A549 (cell line): ENCODE results near the gene PLCB3. TPM values are rescaled to one million over a fixed set of nuclear protein-coding genes. Genes with fewer than 3 reads are reported as not detected.

Experiments used
- ATAC-seq, 2 experiments: fragments of 200-7000 bp in 1 of 2; fragments of >200 bp in 1 of 2; cut with Nextera tagmentation in 1 of 2; cut with Tn5 transposase in 1 of 2; 3 replicates each; pipeline versions ENCODE4 v1.8.0 to v1.9.1; 2018 to 2020; ENCODE audit warnings: mild to moderate bottlenecking in 1 of 2, moderate library complexity in 1 of 2
- CTCF ChIA-PET: fragments of 300-600 bp; sonication (Branson Sonifier 250); formaldehyde crosslinking; extraction: SDS; loops from one replicate; lab custom pipeline; 2021; ENCODE audit warnings: antibody characterized with exemption, inconsistent platforms; lab: Yijun Ruan, JAX
- POLR2A ChIA-PET: fragments of 350-600 bp; formaldehyde crosslinking; extraction: SDS; loops from one replicate; lab custom pipeline; 2021; ENCODE audit warnings: antibody characterized with exemption, inconsistent platforms; lab: Yijun Ruan, JAX
- DNase-seq, 2 experiments: peaks; one replicate each; pipeline versions ENCODE4 v3.0.0 to v3.0.0-alpha.2; 2011 to 2016; ENCODE audit warnings: low read depth in 1 of 2, low spot score in 1 of 2
- FAIRE-seq: peaks from 2 replicates; lab custom pipeline; 2011; peaks lifted over from hg19 to GRCh38; lab: Jason Lieb, UNC
- H3K27ac ChIP-seq, 2 experiments: fragments of >200 bp; sonication (Bioruptor Twin); formaldehyde crosslinking; 3 replicates each; pipeline ENCODE4 v1.5.1; 2016 to 2017
- H3K4me1 ChIP-seq: fragments of >200 bp; sonication (Bioruptor Twin); formaldehyde crosslinking; 3 replicates; pipeline ENCODE4 v1.6.1; 2016
- H3K4me2 ChIP-seq: fragments of >200 bp; sonication (Bioruptor Twin); formaldehyde crosslinking; 3 replicates; pipeline ENCODE4 v1.6.1; 2016
- H3K4me3 ChIP-seq: fragments of >200 bp; sonication (Bioruptor Twin); formaldehyde crosslinking; 3 replicates; pipeline ENCODE4 v1.5.1; 2016
- H3K9me3 ChIP-seq: fragments of >200 bp; sonication (Bioruptor Twin); formaldehyde crosslinking; 3 replicates; pipeline ENCODE4 v1.6.1; 2016
- CBX2 ChIP-seq: fragments of 200-600 bp; sonication (generic); IDR thresholded peaks from 2 replicates; pipeline ENCODE4 v1.6.1; 2016; ENCODE audit warnings: low read depth, mild to moderate bottlenecking, borderline replicate concordance
- CBX8 ChIP-seq: fragments of 200-600 bp; sonication (generic); IDR thresholded peaks from 2 replicates; pipeline ENCODE4 v1.6.1; 2016
- CHD4 ChIP-seq: fragments of 200-600 bp; sonication (generic); IDR thresholded peaks from 2 replicates; pipeline ENCODE4 v1.6.1; 2016; ENCODE audit warnings: antibody characterized with exemption, mild to moderate bottlenecking, borderline replicate concordance
- EHMT2 ChIP-seq: fragments of 200-600 bp; sonication (generic); IDR thresholded peaks from 2 replicates; pipeline ENCODE4 v1.6.1; 2016; ENCODE audit warnings: antibody characterized with exemption, low read depth, mild to moderate bottlenecking, moderate library complexity
- FOSB ChIP-seq: fragments of 250-450 bp; sonication (Bioruptor Pico); IDR thresholded peaks from 2 replicates; pipeline ENCODE4 v1.5.0; 2020; ENCODE audit warnings: mild to moderate bottlenecking, moderate library complexity
- FOXS1 ChIP-seq: fragments of 250-450 bp; sonication (Bioruptor Pico); IDR thresholded peaks from 2 replicates; pipeline ENCODE4 v1.5.0; 2020; ENCODE audit warnings: mild to moderate bottlenecking, moderate library complexity
- HDAC2 ChIP-seq: fragments of 200-600 bp; sonication (generic); IDR thresholded peaks from 2 replicates; pipeline ENCODE4 v1.6.1; 2016
- HEYL ChIP-seq: fragments of 250-450 bp; sonication (Bioruptor Pico); IDR thresholded peaks from 2 replicates; pipeline ENCODE4 v1.8.0; 2021; ENCODE audit warnings: mild to moderate bottlenecking, moderate library complexity
- HOXA7 ChIP-seq: fragments of 250-450 bp; sonication (Bioruptor Pico); IDR thresholded peaks from 2 replicates; pipeline ENCODE4 v1.5.0; 2020; ENCODE audit warnings: mild to moderate bottlenecking, moderate library complexity
- HOXB5 ChIP-seq: fragments of 250-450 bp; sonication (Bioruptor Pico); IDR thresholded peaks from 2 replicates; pipeline ENCODE4 v1.5.0; 2020; ENCODE audit warnings: mild to moderate bottlenecking, moderate library complexity
- KDM5A ChIP-seq: fragments of 200-600 bp; sonication (generic); IDR thresholded peaks from 2 replicates; pipeline ENCODE4 v1.6.1; 2016; ENCODE audit warnings: antibody characterized with exemption, mild to moderate bottlenecking
- MAFK ChIP-seq: fragments of 450-650 bp; IDR thresholded peaks from 2 replicates; pipeline ENCODE4 v1.6.1; 2014; ENCODE audit not compliant: partially characterized antibody
- MAX ChIP-seq: IDR thresholded peaks from 2 replicates; pipeline ENCODE4 v1.6.1; 2012
- MAZ ChIP-seq: fragments of 150-350 bp; IDR thresholded peaks from 2 replicates; pipeline ENCODE4 v1.6.1; 2014; ENCODE audit warnings: antibody characterized with exemption, low read depth, low read length, borderline replicate concordance
- PHF8 ChIP-seq: fragments of 200-600 bp; sonication (generic); IDR thresholded peaks from 2 replicates; pipeline ENCODE4 v1.6.1; 2016; ENCODE audit warnings: low read depth, mild to moderate bottlenecking, antibody characterized with exemption, moderate library complexity, borderline replicate concordance
- POLR2A ChIP-seq: IDR thresholded peaks from 2 replicates; pipeline ENCODE4 v1.6.1; 2012; ENCODE audit warnings: mild to moderate bottlenecking, low read length
- POLR2AphosphoS2 ChIP-seq: conservative IDR thresholded peaks from 2 replicates; pipeline ENCODE4 v1.6.1; 2012; ENCODE audit warnings: low read length, improper control_type of control experiment, inconsistent platforms
- RAD21 ChIP-seq, 2 experiments: fragments of >200 bp in 1 of 2; sonication (Bioruptor Twin) in 1 of 2; formaldehyde crosslinking in 1 of 2; IDR thresholded peaks in 1 of 2; conservative IDR thresholded peaks in 1 of 2; 2 replicates in 1 of 2; 3 replicates in 1 of 2; pipeline ENCODE4 v1.6.1; 2012 to 2018; ENCODE audit warnings: inconsistent platforms in 1 of 2
- RARB ChIP-seq: fragments of 250-450 bp; sonication (Bioruptor Pico); IDR thresholded peaks from 2 replicates; pipeline ENCODE4 v1.8.0; 2021; ENCODE audit warnings: mild to moderate bottlenecking, moderate library complexity
- RCOR1 ChIP-seq: fragments of 150-350 bp; IDR thresholded peaks from 2 replicates; pipeline ENCODE4 v1.6.1; 2014; ENCODE audit warnings: antibody characterized with exemption, low read length, low read depth
- RFX5 ChIP-seq: fragments of 450-650 bp; IDR thresholded peaks from 2 replicates; pipeline ENCODE4 v1.7.1; 2014; ENCODE audit warnings: antibody characterized with exemption, mild to moderate bottlenecking, moderate library complexity
- RNF2 ChIP-seq: fragments of 200-600 bp; sonication (generic); IDR thresholded peaks from 2 replicates; pipeline ENCODE4 v1.6.1; 2016; ENCODE audit warnings: low read depth, mild to moderate bottlenecking, antibody characterized with exemption, moderate library complexity, borderline replicate concordance
- ZC3H11A ChIP-seq: fragments of 450-650 bp; IDR thresholded peaks from 2 replicates; pipeline ENCODE4 v1.6.1; 2014; ENCODE audit warnings: antibody characterized with exemption, mild to moderate bottlenecking
- ZSCAN20 ChIP-seq: fragments of 250-450 bp; sonication (Bioruptor Pico); IDR thresholded peaks from 2 replicates; pipeline ENCODE4 v1.8.0; 2022; ENCODE audit warnings: mild to moderate bottlenecking, moderate library complexity
- WGBS: methylation state at CpG from one replicate; pipeline ENCODE4 v1.1.6; 2017; ENCODE audit errors: missing lambda C conversion rate; 5-methylcytosine and 5-hydroxymethylcytosine counted together
- polyA plus RNA-seq, 4 experiments: library from polyadenylated mRNA; depleted of rRNA in 3 of 4; stranded (reverse); fragments of >200 nt; fragmentation: RNase III in 1 of 4; extraction: RNeasy Plus Mini Kit Qiagen cat#74134 plus additional on column Dnase treatment in 1 of 4; gene quantifications; 2 replicates in 3 of 4; 3 replicates in 1 of 4; pipeline ENCODE4 v1.2.3, GENCODE V29; 2011 to 2017
- TF ChIP-seq, protein P1 (sequence below): fragments of >200 bp; sonication (Bioruptor Twin); formaldehyde crosslinking; IDR thresholded peaks from 3 replicates; pipeline ENCODE4 v1.6.1; 2016
- TF ChIP-seq, protein P2 (sequence below): fragments of 200-600 bp; sonication (generic); IDR thresholded peaks from 2 replicates; pipeline ENCODE4 v1.6.1; 2016; ENCODE audit warnings: antibody characterized with exemption, mild to moderate bottlenecking, moderate library complexity

Gene PLCB3
- polyA plus RNA-seq, 2 of the 4 experiments (the other 2 are of a cell fraction): 8.8 to 21.2 TPM

GRCh38 chr11:64294774-64295173, 43.4 kb downstream of the PLCB3 start:
- POLR2A ChIA-PET: interaction anchor here (1.0 kb wide), 1 partner anchor 18 kb away, joined by 4 read pairs; no protein-coding TSS in a partner anchor

DNA sequence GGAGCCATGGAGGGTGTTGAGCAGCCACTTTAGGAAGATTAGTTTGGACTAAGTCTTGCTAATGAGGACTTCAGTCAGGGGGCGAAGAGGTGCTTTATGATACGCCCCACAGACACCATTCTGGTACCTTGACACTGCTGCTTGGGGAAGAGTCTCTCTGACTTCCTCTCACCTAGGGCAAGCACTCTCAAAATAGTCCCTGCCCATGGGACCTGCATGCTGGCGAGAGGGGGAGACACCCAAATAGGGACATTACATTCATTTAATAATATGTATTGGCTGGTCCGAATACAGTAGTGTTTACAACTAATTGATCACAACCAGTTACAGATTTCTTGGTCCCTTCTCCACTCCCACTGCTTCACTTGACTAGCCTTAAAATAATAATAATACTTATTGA, 44.4 kb downstream of the PLCB3 start:
- 84% methylated on average over 4 of the region's 4 CpGs for WGBS
- Histone ChIP-seq H3K9me3 (no peaks in the 10 kb centered on the region), H3K4me3 (no peak overlapping the region), H3K27ac (no peak overlapping the region), H3K4me2 (no peak overlapping the region), H3K4me1 (peaks cover 5% of the 10 kb centered on the region; the same call in 2 of the 3 replicates)
- ATAC-seq: no peak
- DNase-seq: no peak
- TF ChIP-seq RCOR1: no peak
- TF ChIP-seq RNF2: no peak
- no peak for TF ChIP-seq RARB (CRISPR knock-in tag)
- no peak for TF ChIP-seq HDAC2
- POLR2A ChIA-PET: interaction anchor here (1.0 kb wide), 1 partner anchor 19 kb away, joined by 4 read pairs; no protein-coding TSS in a partner anchor
- CTCF ChIA-PET: interaction anchor here (0.7 to 2.5 kb wide), 6 partner anchors 9 to 60 kb away, joined by 3 to 7 read pairs (median 5); no protein-coding TSS in a partner anchor
- FAIRE-seq: no peak

More at GRCh38 chr11:64294774-64295173, 43.4 kb downstream of the PLCB3 start:
- Histone ChIP-seq H3K4me2 (no peak overlapping the region), H3K27ac (no peak overlapping the region), H3K9me3 (no peaks in the 10 kb centered on the region), H3K4me1 (peaks cover 5% of the 10 kb centered on the region; the same call in 2 of the 3 replicates), H3K4me3 (no peak overlapping the region)
- DNase-seq: no peak
- FAIRE-seq: no peak
- TF ChIP-seq HDAC2: no peak
- no peak for TF ChIP-seq FOXS1 (CRISPR knock-in tag)
- no peak for TF ChIP-seq ZC3H11A
- TF ChIP-seq HEYL (CRISPR knock-in tag): no peak
- no peak for TF ChIP-seq POLR2A
- TF ChIP-seq PHF8: no peak
- TF ChIP-seq MAFK: no peak
- TF ChIP-seq, protein P1, sequence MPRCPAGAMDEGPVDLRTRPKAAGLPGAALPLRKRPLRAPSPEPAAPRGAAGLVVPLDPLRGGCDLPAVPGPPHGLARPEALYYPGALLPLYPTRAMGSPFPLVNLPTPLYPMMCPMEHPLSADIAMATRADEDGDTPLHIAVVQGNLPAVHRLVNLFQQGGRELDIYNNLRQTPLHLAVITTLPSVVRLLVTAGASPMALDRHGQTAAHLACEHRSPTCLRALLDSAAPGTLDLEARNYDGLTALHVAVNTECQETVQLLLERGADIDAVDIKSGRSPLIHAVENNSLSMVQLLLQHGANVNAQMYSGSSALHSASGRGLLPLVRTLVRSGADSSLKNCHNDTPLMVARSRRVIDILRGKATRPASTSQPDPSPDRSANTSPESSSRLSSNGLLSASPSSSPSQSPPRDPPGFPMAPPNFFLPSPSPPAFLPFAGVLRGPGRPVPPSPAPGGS: no peak
- TF ChIP-seq, protein P2, sequence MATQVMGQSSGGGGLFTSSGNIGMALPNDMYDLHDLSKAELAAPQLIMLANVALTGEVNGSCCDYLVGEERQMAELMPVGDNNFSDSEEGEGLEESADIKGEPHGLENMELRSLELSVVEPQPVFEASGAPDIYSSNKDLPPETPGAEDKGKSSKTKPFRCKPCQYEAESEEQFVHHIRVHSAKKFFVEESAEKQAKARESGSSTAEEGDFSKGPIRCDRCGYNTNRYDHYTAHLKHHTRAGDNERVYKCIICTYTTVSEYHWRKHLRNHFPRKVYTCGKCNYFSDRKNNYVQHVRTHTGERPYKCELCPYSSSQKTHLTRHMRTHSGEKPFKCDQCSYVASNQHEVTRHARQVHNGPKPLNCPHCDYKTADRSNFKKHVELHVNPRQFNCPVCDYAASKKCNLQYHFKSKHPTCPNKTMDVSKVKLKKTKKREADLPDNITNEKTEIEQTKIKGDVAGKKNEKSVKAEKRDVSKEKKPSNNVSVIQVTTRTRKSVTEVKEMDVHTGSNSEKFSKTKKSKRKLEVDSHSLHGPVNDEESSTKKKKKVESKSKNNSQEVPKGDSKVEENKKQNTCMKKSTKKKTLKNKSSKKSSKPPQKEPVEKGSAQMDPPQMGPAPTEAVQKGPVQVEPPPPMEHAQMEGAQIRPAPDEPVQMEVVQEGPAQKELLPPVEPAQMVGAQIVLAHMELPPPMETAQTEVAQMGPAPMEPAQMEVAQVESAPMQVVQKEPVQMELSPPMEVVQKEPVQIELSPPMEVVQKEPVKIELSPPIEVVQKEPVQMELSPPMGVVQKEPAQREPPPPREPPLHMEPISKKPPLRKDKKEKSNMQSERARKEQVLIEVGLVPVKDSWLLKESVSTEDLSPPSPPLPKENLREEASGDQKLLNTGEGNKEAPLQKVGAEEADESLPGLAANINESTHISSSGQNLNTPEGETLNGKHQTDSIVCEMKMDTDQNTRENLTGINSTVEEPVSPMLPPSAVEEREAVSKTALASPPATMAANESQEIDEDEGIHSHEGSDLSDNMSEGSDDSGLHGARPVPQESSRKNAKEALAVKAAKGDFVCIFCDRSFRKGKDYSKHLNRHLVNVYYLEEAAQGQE: no peak
- no peak for TF ChIP-seq MAX
- no peak for TF ChIP-seq RAD21 (conservative IDR thresholded peaks at IDR 0.05 in 1 of 2, IDR thresholded peaks at IDR 0.05 in 1 of 2)
- no peak for TF ChIP-seq POLR2AphosphoS2
- no peak for TF ChIP-seq CBX2
- 62% methylated on average over 3 of the region's 3 CpGs for WGBS
- ATAC-seq: no peak
- CTCF ChIA-PET: interaction anchor here (0.6 to 1.7 kb wide), 6 partner anchors 8 to 119 kb away, joined by 3 to 8 read pairs (median 4); no protein-coding TSS in a partner anchor

- 7% methylated on average over 1 of the region's 1 CpG for WGBS
- FAIRE-seq (no peak), DNase-seq (no peak), ATAC-seq (no peak)
- H3K4me3 ChIP-seq: no peak overlapping the region
- CTCF ChIA-PET: interaction anchor here (0.7 to 2.5 kb wide), 6 partner anchors 18 to 59 kb away, joined by 3 to 7 read pairs (median 5); no protein-coding TSS in a partner anchor
- POLR2A ChIA-PET: no interaction called here
- no peak overlapping the region for H3K27ac ChIP-seq
- no peaks in the 10 kb centered on the region for H3K9me3 ChIP-seq
- H3K4me2 ChIP-seq: no peak overlapping the region
- H3K4me1 ChIP-seq: peaks cover 5% of the 10 kb centered on the region; the same call in 2 of the 3 replicates
- no peak for TF ChIP-seq RFX5
- no peak for TF ChIP-seq POLR2A
- TF ChIP-seq, protein P1: no peak
- TF ChIP-seq HOXB5 (CRISPR knock-in tag): no peak
- no peak for TF ChIP-seq ZSCAN20 (CRISPR knock-in tag)
- TF ChIP-seq CHD4: no peak
- no peak for TF ChIP-seq HOXA7 (CRISPR knock-in tag)
- TF ChIP-seq EHMT2: no peak
- no peak for TF ChIP-seq MAZ
- no peak for TF ChIP-seq KDM5A
- no peak for TF ChIP-seq CBX8
- TF ChIP-seq FOSB: no peak
These were observed 44.9 kb downstream of the PLCB3 start for GRCh38 chr11:64296236-64296635.
